GM23338 (cell line): Measurements from ENCODE around the gene CFAP57. TPM values are rescaled to one million over a fixed set of nuclear protein-coding genes. Genes with fewer than 3 reads are reported as not detected.

Experiments used
- ATAC-seq: fragments of 200-7000 bp; cut with Tn5 transposase; 3 replicates; pipeline ENCODE4 v1.9.1; 2020
- DNase-seq: peaks from one replicate; pipeline ENCODE4 v3.0.0-alpha.2; 2015; ENCODE audit warnings: low spot score
- H2AFZ ChIP-seq: fragments of 200-600 bp; sonication (generic); 2 replicates; pipeline ENCODE4 v1.8.0; 2016; ENCODE audit warnings: antibody characterized with exemption, mild to moderate bottlenecking, moderate library complexity
- H3F3A ChIP-seq: fragments of 200-600 bp; sonication (generic); replicated peaks from 2 replicates; pipeline ENCODE4 v1.8.0; 2017; ENCODE audit warnings: antibody characterized with exemption, mixed run types, low read depth
- H3K27ac ChIP-seq: fragments of 200-600 bp; sonication (generic); 2 replicates; pipeline ENCODE4 v1.6.1; 2016; ENCODE audit warnings: low read depth
- H3K27me3 ChIP-seq: fragments of 200-600 bp; sonication (generic); 2 replicates; pipeline ENCODE4 v1.8.0; 2016; ENCODE audit warnings: mild to moderate bottlenecking, mixed run types, moderate library complexity; ENCODE audit not compliant: insufficient read depth
- H3K36me3 ChIP-seq: fragments of 200-600 bp; sonication (generic); 2 replicates; pipeline ENCODE4 v1.8.0; 2016; ENCODE audit warnings: mild to moderate bottlenecking; ENCODE audit not compliant: insufficient read depth
- H3K4me1 ChIP-seq: fragments of 200-600 bp; sonication (generic); 2 replicates; pipeline ENCODE4 v1.8.0; 2016; ENCODE audit warnings: mild to moderate bottlenecking, moderate library complexity; ENCODE audit not compliant: insufficient read depth
- H3K4me2 ChIP-seq: fragments of 200-600 bp; sonication (generic); 2 replicates; pipeline ENCODE4 v1.7.1; 2017; ENCODE audit warnings: mixed run types
- H3K4me3 ChIP-seq: fragments of 200-600 bp; sonication (generic); 2 replicates; pipeline ENCODE4 v1.6.1; 2016; ENCODE audit warnings: mixed run types
- H3K79me2 ChIP-seq: fragments of 200-600 bp; sonication (generic); replicated peaks from 2 replicates; pipeline ENCODE4 v1.8.0; 2017; ENCODE audit warnings: mild to moderate bottlenecking; ENCODE audit not compliant: insufficient read depth
- H3K9me2 ChIP-seq: fragments of 200-600 bp; sonication (generic); 2 replicates; pipeline ENCODE4 v1.8.0; 2017; ENCODE audit not compliant: insufficient read depth
- H4K20me1 ChIP-seq: fragments of 200-600 bp; sonication (generic); replicated peaks from 2 replicates; pipeline ENCODE4 v1.8.0; 2017; ENCODE audit warnings: mild to moderate bottlenecking; ENCODE audit not compliant: insufficient read depth
- H3K27ac Mint-ChIP-seq: 2 replicates; pipeline ENCODE4 v1.8.0; 2020; ENCODE audit warnings: inconsistent platforms, mild to moderate bottlenecking, moderate library complexity, mixed read lengths
- H3K27me3 Mint-ChIP-seq: 3 replicates; pipeline ENCODE4 v1.8.0; 2022; ENCODE audit warnings: low read depth, mild to moderate bottlenecking, moderate library complexity, mixed read lengths, inconsistent platforms; ENCODE audit not compliant: insufficient read depth, poor library complexity
- H3K36me3 Mint-ChIP-seq: 3 replicates; pipeline ENCODE4 v1.8.0; 2021; ENCODE audit warnings: low read depth, mild to moderate bottlenecking, inconsistent platforms, moderate library complexity, mixed read lengths
- H3K4me1 Mint-ChIP-seq: 3 replicates; pipeline ENCODE4 v1.8.0; 2020; ENCODE audit warnings: mild to moderate bottlenecking, inconsistent platforms, mixed read lengths
- H3K4me3 Mint-ChIP-seq: 3 replicates; pipeline ENCODE4 v1.8.0; 2021; ENCODE audit warnings: moderate library complexity, mild to moderate bottlenecking, inconsistent platforms, mixed read lengths
- H3K9me3 Mint-ChIP-seq: 3 replicates; pipeline ENCODE4 v1.8.0; 2020; ENCODE audit warnings: moderate library complexity, mild to moderate bottlenecking, inconsistent platforms, mixed read lengths
- CREB1 ChIP-seq: fragments of 250-450 bp; sonication (Bioruptor Pico); IDR thresholded peaks from 2 replicates; pipeline ENCODE4 v1.5.0; 2020; ENCODE audit warnings: low read depth, mild to moderate bottlenecking, moderate library complexity
- CTCF ChIP-seq, 2 experiments: fragments of 200-600 bp in 1 of 2; sonication (generic) in 1 of 2; conservative IDR thresholded peaks; 2 replicates each; pipeline versions ENCODE4 v1.5.1 to v1.6.1; 2016 to 2017; ENCODE audit warnings: antibody characterized with exemption in 2 of 2, low read depth in 2 of 2, mild to moderate bottlenecking in 2 of 2, moderate library complexity in 1 of 2
- ETS1 ChIP-seq: IDR thresholded peaks from 2 replicates; pipeline ENCODE4 v1.6.1; 2016; ENCODE audit warnings: antibody characterized with exemption
- EZH2phosphoT487 ChIP-seq: fragments of 200-600 bp; sonication (generic); IDR thresholded peaks from one replicate; pipeline ENCODE4 v1.8.1; 2018; ENCODE audit warnings: antibody characterized with exemption; ENCODE audit not compliant: unreplicated experiment
- JUNB ChIP-seq: IDR thresholded peaks from one replicate; pipeline ENCODE4 v1.6.1; 2016; ENCODE audit warnings: antibody characterized with exemption; ENCODE audit not compliant: unreplicated experiment
- POLR2AphosphoS5 ChIP-seq: IDR thresholded peaks from 2 replicates; pipeline ENCODE4 v1.6.1; 2016; ENCODE audit warnings: antibody characterized with exemption, low read depth
- ZNF114 ChIP-seq: fragments of 250-450 bp; sonication (Bioruptor Pico); IDR thresholded peaks from 2 replicates; pipeline ENCODE4 v1.5.0; 2020; ENCODE audit warnings: mild to moderate bottlenecking, moderate library complexity
- ZNF331 ChIP-seq: fragments of 250-450 bp; sonication (Bioruptor Pico); IDR thresholded peaks from 2 replicates; pipeline ENCODE4 v1.5.0; 2020; ENCODE audit warnings: low read depth, mild to moderate bottlenecking, moderate library complexity
- ZNF462 ChIP-seq: fragments of 250-450 bp; sonication (Bioruptor Pico); IDR thresholded peaks from 2 replicates; pipeline ENCODE4 v1.5.0; 2020; ENCODE audit warnings: mild to moderate bottlenecking, moderate library complexity
- polyA plus RNA-seq: library from polyadenylated mRNA; unstranded; fragments of >200 nt; fragmentation: Nextera tagmentation; extraction: Ambion mirVana; gene quantifications from 2 replicates; pipeline ENCODE4 v1.2.1, GENCODE V29; 2016
- total RNA-seq: library from RNA; depleted of rRNA; stranded (reverse); fragments of >200 nt; shearing (Covaris generic); gene quantifications from 2 replicates; pipeline ENCODE4 v1.2.3, GENCODE V29; 2014

The CFAP57 gene
- total and polyA plus RNA-seq, 2 experiments from 2014 or later: 0.37 to 0.38 TPM

GRCh38 chr1:43135857-43136781, 36.0 kb upstream of the CFAP57 start:
- Mint-ChIP-seq H3K27ac (no peak overlapping the region), H3K36me3 (peaks cover 49% of the 10 kb centered on the region), H3K9me3 (peaks cover 43% of the 10 kb centered on the region), H3K4me1 (no peaks in the 10 kb centered on the region), H3K27me3 (peaks cover 2% of the 10 kb centered on the region), H3K4me3 (no peak overlapping the region)
- Histone ChIP-seq H3K4me3 (no peak overlapping the region), H3K4me2 (no peak overlapping the region), H3K79me2 (peaks cover 7% of the 10 kb centered on the region; the same call in 1 of the 2 replicates), H3K27me3 (no peaks in the 10 kb centered on the region), H3K9me2 (no peaks in the 10 kb centered on the region; the same call in 1 of the 2 replicates), H3K27ac (no peak overlapping the region), H3K36me3 (0 out of 2 replicates have a peak, but pooled peaks cover 4% of the 10 kb centered on the region), H3K4me1 (no peaks in the 10 kb centered on the region), H3F3A (no peaks in the 10 kb centered on the region), H2AFZ (no peak overlapping the region), H4K20me1 (no peaks in the 10 kb centered on the region)
- ATAC-seq (no peak), DNase-seq (no peak)
- TF ChIP-seq CTCF (conservative IDR thresholded peaks at IDR 0.05; ENCODE audit: low read depth in 2 of 2): no peak
- TF ChIP-seq ETS1: no peak
- no peak for TF ChIP-seq POLR2AphosphoS5
- no peak for TF ChIP-seq EZH2phosphoT487
- no peak for TF ChIP-seq ZNF114 (CRISPR knock-in tag)
- no peak for TF ChIP-seq ZNF331 (CRISPR knock-in tag)
- no peak for TF ChIP-seq CREB1 (CRISPR knock-in tag)
- TF ChIP-seq JUNB: no peak

- H3K36me3 Mint-ChIP-seq: peaks cover 36% of the 10 kb centered on the region
- no peaks in the 10 kb centered on the region; the same call in 1 of the 2 replicates for H3K9me2 ChIP-seq
- no peak for TF ChIP-seq ZNF462
Observed at GRCh38 chr1:43137445-43138052, 34.6 kb upstream of the CFAP57 start.

More at GRCh38 chr1:43137445-43138052, 34.6 kb upstream of the CFAP57 start:
- Histone ChIP-seq H3K4me2 (no peak overlapping the region), H3F3A (no peaks in the 10 kb centered on the region), H3K27me3 (no peaks in the 10 kb centered on the region), H4K20me1 (no peaks in the 10 kb centered on the region), H3K4me1 (no peaks in the 10 kb centered on the region), H3K4me3 (no peak overlapping the region), H2AFZ (no peak overlapping the region), H3K79me2 (peaks cover 3% of the 10 kb centered on the region; the same call in 1 of the 2 replicates), H3K36me3 (0 out of 2 replicates have a peak, but pooled peaks cover 4% of the 10 kb centered on the region), H3K27ac (no peak overlapping the region)
- Mint-ChIP-seq H3K4me1 (no peaks in the 10 kb centered on the region), H3K9me3 (peaks cover 38% of the 10 kb centered on the region), H3K27ac (no peak overlapping the region), H3K4me3 (no peak overlapping the region), H3K27me3 (peaks cover 2% of the 10 kb centered on the region)
- ATAC-seq (no peak), DNase-seq (no peak)
